ENCODE results near the gene GAREM1. TPM values are rescaled to one million over a fixed set of nuclear protein-coding genes. Genes with fewer than 3 reads are reported as not detected.
A peak's percentile ranks its signal among the peaks of the same experiment; 100 is the strongest.

Gene GAREM1
- total and polyA plus RNA-seq, 2 experiments from 2014 or later, result 6.9 to 7.1 TPM

DNA sequence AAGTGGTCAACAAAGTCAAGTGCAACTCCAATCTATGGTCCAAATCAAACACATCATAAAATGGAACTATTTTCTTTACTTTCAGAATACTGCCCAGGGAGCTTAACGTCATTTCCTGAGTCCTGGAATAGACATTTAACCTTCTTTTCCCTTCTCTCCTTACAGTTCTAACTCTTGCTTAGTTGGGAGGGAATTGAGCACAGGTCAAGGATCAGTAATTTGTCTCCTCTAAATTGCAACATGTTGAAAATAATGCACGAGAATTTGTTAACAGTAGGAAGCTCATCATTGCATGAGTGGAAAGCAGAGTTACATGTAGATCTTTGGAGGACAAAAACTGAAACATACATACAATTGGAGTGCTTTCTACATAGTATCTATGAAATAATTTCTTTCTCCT lies 193.1 kb downstream of the GAREM1 start:
- H3K9me3 ChIP-seq (ENCODE audit: low read depth), result no peaks in the 10 kb centered on the region
- no peaks in the 10 kb centered on the region for H4K20me1 ChIP-seq (ENCODE audit: insufficient read depth, poor library complexity, severe bottlenecking)
- H3K27me3 ChIP-seq, result no peaks in the 10 kb centered on the region
- DNase-seq (ENCODE audit: low spot score), result no peak
- no peak for TF ChIP-seq EZH2phosphoT487 (IDR thresholded peaks at IDR 0.05; ENCODE audit: low read depth, severe bottlenecking, unreplicated experiment)
- TF ChIP-seq, protein P1, sequence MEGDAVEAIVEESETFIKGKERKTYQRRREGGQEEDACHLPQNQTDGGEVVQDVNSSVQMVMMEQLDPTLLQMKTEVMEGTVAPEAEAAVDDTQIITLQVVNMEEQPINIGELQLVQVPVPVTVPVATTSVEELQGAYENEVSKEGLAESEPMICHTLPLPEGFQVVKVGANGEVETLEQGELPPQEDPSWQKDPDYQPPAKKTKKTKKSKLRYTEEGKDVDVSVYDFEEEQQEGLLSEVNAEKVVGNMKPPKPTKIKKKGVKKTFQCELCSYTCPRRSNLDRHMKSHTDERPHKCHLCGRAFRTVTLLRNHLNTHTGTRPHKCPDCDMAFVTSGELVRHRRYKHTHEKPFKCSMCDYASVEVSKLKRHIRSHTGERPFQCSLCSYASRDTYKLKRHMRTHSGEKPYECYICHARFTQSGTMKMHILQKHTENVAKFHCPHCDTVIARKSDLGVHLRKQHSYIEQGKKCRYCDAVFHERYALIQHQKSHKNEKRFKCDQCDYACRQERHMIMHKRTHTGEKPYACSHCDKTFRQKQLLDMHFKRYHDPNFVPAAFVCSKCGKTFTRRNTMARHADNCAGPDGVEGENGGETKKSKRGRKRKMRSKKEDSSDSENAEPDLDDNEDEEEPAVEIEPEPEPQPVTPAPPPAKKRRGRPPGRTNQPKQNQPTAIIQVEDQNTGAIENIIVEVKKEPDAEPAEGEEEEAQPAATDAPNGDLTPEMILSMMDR (IDR thresholded peaks at IDR 0.05; ENCODE audit: poor library complexity), result no peak
- no peak for TF ChIP-seq EZH2 (IDR thresholded peaks at IDR 0.05; ENCODE audit: borderline replicate concordance)
- H3K27ac ChIP-seq, result peak overlapping the region; percentile 39
- no peak overlapping the region for H2AFZ ChIP-seq
- peaks cover 13% of the 10 kb centered on the region for H3K4me1 ChIP-seq (ENCODE audit: insufficient read depth)
- no peak overlapping the region for H3K4me2 ChIP-seq
- 50% methylated on average over 2 of the region's 2 CpGs for WGBS (ENCODE audit: low lambda C conversion rate, missing lambda C conversion rate)
- no peaks in the 10 kb centered on the region for H3K36me3 ChIP-seq (replicated peaks; ENCODE audit: insufficient read depth, low read depth)
- no peak overlapping the region for H3K4me3 ChIP-seq
- no peaks in the 10 kb centered on the region for H3K79me2 ChIP-seq
- H3K9me2 ChIP-seq (replicated peaks; ENCODE audit: insufficient read depth), result no peaks in the 10 kb centered on the region

DNA sequence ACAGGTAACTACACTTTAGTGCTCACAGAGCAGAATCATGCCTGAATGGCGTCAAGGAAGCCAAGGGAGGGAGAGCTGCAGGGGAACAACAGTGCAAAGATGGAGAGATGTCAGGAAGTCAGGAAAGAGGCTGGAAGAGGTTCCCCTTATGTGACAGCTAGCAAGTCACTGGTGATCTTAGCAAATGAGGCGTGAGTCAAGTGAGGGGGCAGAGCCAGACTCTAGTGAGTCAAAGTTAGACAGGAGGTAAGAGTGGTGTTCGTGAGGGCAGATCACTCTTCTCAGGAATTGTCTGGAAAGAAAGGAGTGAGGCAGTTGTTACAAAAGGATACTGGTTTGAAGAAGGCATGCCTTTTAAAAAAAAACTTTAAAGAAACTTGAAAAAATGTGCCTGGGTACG lies 193.8 kb downstream of the GAREM1 start:
- DNase-seq (ENCODE audit: low spot score), result no peak
- Histone ChIP-seq H3K79me2 (no peaks in the 10 kb centered on the region), H3K9me3 (ENCODE audit: low read depth) (no peaks in the 10 kb centered on the region), H3K4me1 (ENCODE audit: insufficient read depth) (peaks cover 13% of the 10 kb centered on the region), H3K27ac (peak overlapping the region; percentile 39), H4K20me1 (ENCODE audit: insufficient read depth, poor library complexity, severe bottlenecking) (no peaks in the 10 kb centered on the region), H3K27me3 (no peaks in the 10 kb centered on the region), H2AFZ (no peak overlapping the region), H3K9me2 (replicated peaks; ENCODE audit: insufficient read depth) (no peaks in the 10 kb centered on the region), H3K4me2 (no peak overlapping the region), H3K4me3 (no peak overlapping the region), H3K36me3 (replicated peaks; ENCODE audit: insufficient read depth, low read depth) (no peaks in the 10 kb centered on the region)
- TF ChIP-seq, protein P1 (IDR thresholded peaks at IDR 0.05; ENCODE audit: poor library complexity), result no peak
- no peak for TF ChIP-seq EZH2phosphoT487 (IDR thresholded peaks at IDR 0.05; ENCODE audit: low read depth, severe bottlenecking, unreplicated experiment)
- no peak for TF ChIP-seq EZH2 (IDR thresholded peaks at IDR 0.05; ENCODE audit: borderline replicate concordance)
- 96% methylated on average over 4 of the region's 4 CpGs for WGBS (ENCODE audit: low lambda C conversion rate, missing lambda C conversion rate)

DNA sequence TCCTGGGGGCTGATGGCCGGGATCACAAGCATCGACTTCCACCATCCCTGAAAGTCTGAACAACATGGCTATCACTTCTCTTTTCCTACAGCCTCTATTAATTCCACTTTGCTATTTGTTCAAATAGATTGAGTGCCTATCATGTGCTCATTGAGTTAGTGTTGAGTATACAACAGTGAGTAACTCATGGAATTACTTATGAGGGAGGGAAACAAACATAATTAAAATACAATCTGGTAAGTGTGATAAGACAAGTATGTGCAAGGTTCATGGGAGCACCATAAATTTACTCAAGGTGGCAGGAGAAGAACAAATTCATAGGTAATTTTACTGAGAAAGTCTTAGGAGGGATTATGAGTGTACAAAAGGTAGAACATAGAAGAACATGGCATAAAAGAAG lies 194.4 kb downstream of the GAREM1 start:
- no peaks in the 10 kb centered on the region for H3K36me3 ChIP-seq (replicated peaks; ENCODE audit: insufficient read depth, low read depth)
- H3K9me2 ChIP-seq (replicated peaks; ENCODE audit: insufficient read depth), result no peaks in the 10 kb centered on the region
- WGBS (ENCODE audit: low lambda C conversion rate, missing lambda C conversion rate), result 80% methylated on average over 2 of the region's 2 CpGs
- no peak overlapping the region for H3K4me3 ChIP-seq
- no peak overlapping the region for H3K4me2 ChIP-seq
- H2AFZ ChIP-seq, result no peak overlapping the region
- H3K27me3 ChIP-seq, result no peaks in the 10 kb centered on the region
- H3K27ac ChIP-seq, result peak overlapping the region; percentile 39
- H3K9me3 ChIP-seq (ENCODE audit: low read depth), result no peaks in the 10 kb centered on the region
- no peak for DNase-seq (ENCODE audit: low spot score)
- no peak for TF ChIP-seq EZH2 (IDR thresholded peaks at IDR 0.05; ENCODE audit: borderline replicate concordance)
- no peak for TF ChIP-seq EZH2phosphoT487 (IDR thresholded peaks at IDR 0.05; ENCODE audit: low read depth, severe bottlenecking, unreplicated experiment)
- TF ChIP-seq, protein P1 (IDR thresholded peaks at IDR 0.05; ENCODE audit: poor library complexity), result no peak
- H3K4me1 ChIP-seq (ENCODE audit: insufficient read depth), result peaks cover 13% of the 10 kb centered on the region
- H4K20me1 ChIP-seq (ENCODE audit: insufficient read depth, poor library complexity, severe bottlenecking), result no peaks in the 10 kb centered on the region
- H3K79me2 ChIP-seq, result no peaks in the 10 kb centered on the region

DNA sequence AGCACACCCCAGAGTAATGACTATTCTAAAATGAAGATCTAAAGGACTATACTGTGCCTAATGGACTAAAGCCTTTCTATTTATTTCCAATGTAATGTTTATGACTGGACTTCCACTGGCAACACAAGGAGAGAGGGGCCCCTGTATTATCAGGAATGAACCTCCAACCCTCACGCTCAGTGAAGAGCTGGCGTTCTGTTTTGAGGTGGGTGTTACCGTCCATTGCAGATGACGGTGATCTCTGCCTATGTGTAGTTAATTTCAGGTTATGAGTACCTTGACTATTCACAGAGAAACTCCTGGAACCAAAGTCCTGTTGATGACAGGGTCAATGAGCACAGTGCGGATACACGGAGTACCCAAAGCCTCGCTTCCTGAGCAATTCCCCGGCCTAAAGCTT lies 195.5 kb downstream of the GAREM1 start:
- Histone ChIP-seq H3K27ac (no peak overlapping the region), H3K79me2 (no peaks in the 10 kb centered on the region), H4K20me1 (ENCODE audit: insufficient read depth, poor library complexity, severe bottlenecking) (no peaks in the 10 kb centered on the region), H3K4me3 (no peak overlapping the region), H3K4me1 (ENCODE audit: insufficient read depth) (peaks cover 13% of the 10 kb centered on the region), H3K36me3 (replicated peaks; ENCODE audit: insufficient read depth, low read depth) (no peaks in the 10 kb centered on the region), H2AFZ (no peak overlapping the region), H3K9me3 (ENCODE audit: low read depth) (no peaks in the 10 kb centered on the region), H3K9me2 (replicated peaks; ENCODE audit: insufficient read depth) (no peaks in the 10 kb centered on the region), H3K4me2 (no peak overlapping the region), H3K27me3 (no peaks in the 10 kb centered on the region)
- no peak for TF ChIP-seq EZH2phosphoT487 (IDR thresholded peaks at IDR 0.05; ENCODE audit: low read depth, severe bottlenecking, unreplicated experiment)
- TF ChIP-seq, protein P1 (IDR thresholded peaks at IDR 0.05; ENCODE audit: poor library complexity), result no peak
- TF ChIP-seq EZH2 (IDR thresholded peaks at IDR 0.05; ENCODE audit: borderline replicate concordance), result no peak
- no peak for DNase-seq (ENCODE audit: low spot score)
- 97% methylated on average over 8 of the region's 8 CpGs for WGBS (ENCODE audit: low lambda C conversion rate, missing lambda C conversion rate)
